BE2C (cell line): ENCODE data around the gene USP9X.
"Not testable (repeated sequence)": the region's sequence is repeated elsewhere in the genome, so short reads cannot be mapped to it uniquely, and the experiment has no call there.

Experiments
- DNase-seq: peaks from one replicate; pipeline ENCODE4 v3.0.0-alpha.2; 2020
- H3K27me3 ChIP-seq: fragments of 250-450 bp; sonication (Bioruptor Pico); 2 replicates; pipeline ENCODE4 v1.5.1; 2020; ENCODE audit warnings: mild to moderate bottlenecking
- H3K36me3 ChIP-seq: fragments of 250-450 bp; sonication (Bioruptor Pico); 2 replicates; pipeline ENCODE4 v1.5.1; 2020; ENCODE audit warnings: mild to moderate bottlenecking
- H3K4me1 ChIP-seq: fragments of 250-450 bp; sonication (Bioruptor Pico); 2 replicates; pipeline ENCODE4 v1.5.1; 2020
- H3K4me3 ChIP-seq: 2 replicates; pipeline ENCODE4 v1.5.1; 2011; ENCODE audit warnings: low read depth, low read length
- H3K9me3 ChIP-seq: fragments of 250-450 bp; sonication (Bioruptor Pico); 2 replicates; pipeline ENCODE4 v1.5.1; 2020
- TF ChIP-seq, protein P1 (sequence below): IDR thresholded peaks from 2 replicates; pipeline ENCODE4 v1.5.1; 2012; ENCODE audit warnings: mild to moderate bottlenecking, low read depth, low read length

The USP9X gene

GRCh38 chrX:41045960-41046567 lies 39.2 kb upstream of the USP9X start:
- Histone ChIP-seq H3K4me3 (no peak overlapping the region), H3K27me3 (no peaks in the 10 kb centered on the region)

DNA sequence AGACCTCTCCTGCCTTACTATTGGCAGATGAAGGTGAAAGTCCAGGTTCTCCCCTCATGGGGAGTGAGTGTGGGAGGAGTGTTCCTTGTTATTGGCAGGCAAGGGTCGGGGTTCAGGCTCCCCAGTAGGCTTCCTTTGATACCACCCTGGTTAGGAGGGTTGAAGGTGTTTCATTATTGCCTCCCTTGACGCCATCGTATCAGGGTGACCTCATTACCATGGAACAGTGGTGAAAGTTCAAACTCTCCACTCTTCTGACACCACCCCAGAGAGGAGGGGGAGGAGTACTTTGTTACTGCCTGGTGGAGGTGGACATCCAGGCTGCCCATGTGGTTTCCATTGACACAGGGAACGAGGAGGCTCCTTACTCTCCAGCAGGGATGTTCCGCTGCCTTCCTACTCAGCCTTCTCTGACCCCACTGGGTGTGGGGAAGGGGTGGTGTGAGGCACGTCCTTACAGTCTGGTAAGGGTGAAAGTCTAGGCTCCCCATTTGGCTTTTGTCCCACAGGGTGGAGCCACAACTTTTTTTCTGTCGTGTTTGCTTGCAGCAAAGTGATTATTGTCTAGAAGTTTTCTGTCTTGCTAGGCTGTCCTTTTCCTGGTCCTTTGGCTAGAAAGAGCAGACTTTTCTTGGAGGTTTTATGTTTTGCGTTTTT lies 37.2 kb upstream of the USP9X start:
- TF ChIP-seq, protein P1, sequence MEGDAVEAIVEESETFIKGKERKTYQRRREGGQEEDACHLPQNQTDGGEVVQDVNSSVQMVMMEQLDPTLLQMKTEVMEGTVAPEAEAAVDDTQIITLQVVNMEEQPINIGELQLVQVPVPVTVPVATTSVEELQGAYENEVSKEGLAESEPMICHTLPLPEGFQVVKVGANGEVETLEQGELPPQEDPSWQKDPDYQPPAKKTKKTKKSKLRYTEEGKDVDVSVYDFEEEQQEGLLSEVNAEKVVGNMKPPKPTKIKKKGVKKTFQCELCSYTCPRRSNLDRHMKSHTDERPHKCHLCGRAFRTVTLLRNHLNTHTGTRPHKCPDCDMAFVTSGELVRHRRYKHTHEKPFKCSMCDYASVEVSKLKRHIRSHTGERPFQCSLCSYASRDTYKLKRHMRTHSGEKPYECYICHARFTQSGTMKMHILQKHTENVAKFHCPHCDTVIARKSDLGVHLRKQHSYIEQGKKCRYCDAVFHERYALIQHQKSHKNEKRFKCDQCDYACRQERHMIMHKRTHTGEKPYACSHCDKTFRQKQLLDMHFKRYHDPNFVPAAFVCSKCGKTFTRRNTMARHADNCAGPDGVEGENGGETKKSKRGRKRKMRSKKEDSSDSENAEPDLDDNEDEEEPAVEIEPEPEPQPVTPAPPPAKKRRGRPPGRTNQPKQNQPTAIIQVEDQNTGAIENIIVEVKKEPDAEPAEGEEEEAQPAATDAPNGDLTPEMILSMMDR: no peak
- Histone ChIP-seq H3K9me3 (no peaks in the 10 kb centered on the region), H3K4me1 (no peaks in the 10 kb centered on the region), H3K27me3 (no peaks in the 10 kb centered on the region), H3K4me3 (no peak overlapping the region), H3K36me3 (no peaks in the 10 kb centered on the region)
- DNase-seq: no peak

More at GRCh38 chrX:41045960-41046567, 39.2 kb upstream of the USP9X start:
- TF ChIP-seq, protein P1: no peak
- H3K36me3 ChIP-seq: no peaks in the 10 kb centered on the region
- DNase-seq: peak; percentile 5
- H3K4me1 ChIP-seq: no peaks in the 10 kb centered on the region
- no peaks in the 10 kb centered on the region for H3K9me3 ChIP-seq

- H3K4me1 ChIP-seq: no peaks in the 10 kb centered on the region
- no peaks in the 10 kb centered on the region for H3K9me3 ChIP-seq
- H3K27me3 ChIP-seq: no peaks in the 10 kb centered on the region
- no peak overlapping the region for H3K4me3 ChIP-seq
- TF ChIP-seq, protein P1: no peak
- no peak for DNase-seq
- H3K36me3 ChIP-seq: no peaks in the 10 kb centered on the region
Measured at GRCh38 chrX:41050359-41050758, 34.9 kb upstream of the USP9X start.

- Histone ChIP-seq H3K9me3 (no peaks in the 10 kb centered on the region), H3K4me1 (no peaks in the 10 kb centered on the region), H3K4me3 (no peak overlapping the region), H3K36me3 (no peaks in the 10 kb centered on the region), H3K27me3 (no peaks in the 10 kb centered on the region)
- TF ChIP-seq, protein P1: no peak
- DNase-seq: no peak
Measured at GRCh38 chrX:41051288-41051687, 34.0 kb upstream of the USP9X start.

GRCh38 chrX:41055740-41056139 lies 29.5 kb upstream of the USP9X start:
- DNase-seq: no peak
- Histone ChIP-seq H3K36me3 (no peaks in the 10 kb centered on the region), H3K4me3 (no peak overlapping the region), H3K4me1 (no peaks in the 10 kb centered on the region), H3K9me3 (no peaks in the 10 kb centered on the region), H3K27me3 (no peaks in the 10 kb centered on the region)
- TF ChIP-seq, protein P1: no peak

GRCh38 chrX:41063276-41063675 lies 22.0 kb upstream of the USP9X start:
- H3K36me3 ChIP-seq, DNase-seq, H3K4me3 ChIP-seq, H3K9me3 ChIP-seq, H3K27me3 ChIP-seq, H3K4me1 ChIP-seq: not testable (repeated sequence)
